AG04449 (cell line): ENCODE measurements around the gene SUSD1.

ENCODE experiments used
- CTCF ChIA-PET: fragments of 350-600 bp; formaldehyde crosslinking; extraction: SDS; loops from one replicate; lab custom pipeline; 2021; ENCODE audit warnings: antibody characterized with exemption; lab: Yijun Ruan, JAX
- POLR2A ChIA-PET: fragments of 400-600, 350-600 bp; formaldehyde crosslinking; extraction: SDS; loops from one replicate; lab custom pipeline; 2020; ENCODE audit warnings: antibody characterized with exemption, inconsistent platforms; lab: Yijun Ruan, JAX
- DNase-seq: peaks from one replicate; pipeline ENCODE4 v3.0.0-alpha.2; 2010; ENCODE audit warnings: low read depth, low spot score
- H3K4me3 ChIP-seq: 2 replicates; pipeline ENCODE4 v1.5.1; 2011; ENCODE audit warnings: low read depth, mild to moderate bottlenecking, control low read depth, low read length
- TF ChIP-seq, protein P1 (sequence below): IDR thresholded peaks from one replicate; pipeline ENCODE4 v1.5.1; 2011; ENCODE audit warnings: mild to moderate bottlenecking, moderate library complexity, low read length, control low read depth, inconsistent platforms; ENCODE audit not compliant: insufficient read depth; ENCODE audit errors: missing control alignments

Gene SUSD1

DNA sequence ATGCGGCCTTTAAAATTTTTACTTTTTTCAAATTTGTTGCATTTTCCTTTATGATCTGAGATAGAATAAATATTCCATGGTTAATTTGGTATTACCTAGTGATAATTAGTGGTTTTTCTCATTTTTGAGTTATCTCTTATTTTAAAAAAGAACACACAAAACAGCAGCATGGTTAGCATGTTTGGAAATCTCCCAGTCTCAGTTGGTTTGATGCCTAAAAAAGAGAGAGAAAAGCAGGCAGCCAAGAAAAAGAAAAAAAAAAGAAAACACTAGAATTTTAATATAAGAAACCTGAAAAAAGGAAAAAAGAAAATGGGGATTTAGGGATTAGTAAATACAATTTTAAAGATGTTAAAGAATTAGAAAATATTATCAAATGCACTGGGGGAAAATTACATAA lies 15.3 kb downstream of the SUSD1 start:
- TF ChIP-seq, protein P1, sequence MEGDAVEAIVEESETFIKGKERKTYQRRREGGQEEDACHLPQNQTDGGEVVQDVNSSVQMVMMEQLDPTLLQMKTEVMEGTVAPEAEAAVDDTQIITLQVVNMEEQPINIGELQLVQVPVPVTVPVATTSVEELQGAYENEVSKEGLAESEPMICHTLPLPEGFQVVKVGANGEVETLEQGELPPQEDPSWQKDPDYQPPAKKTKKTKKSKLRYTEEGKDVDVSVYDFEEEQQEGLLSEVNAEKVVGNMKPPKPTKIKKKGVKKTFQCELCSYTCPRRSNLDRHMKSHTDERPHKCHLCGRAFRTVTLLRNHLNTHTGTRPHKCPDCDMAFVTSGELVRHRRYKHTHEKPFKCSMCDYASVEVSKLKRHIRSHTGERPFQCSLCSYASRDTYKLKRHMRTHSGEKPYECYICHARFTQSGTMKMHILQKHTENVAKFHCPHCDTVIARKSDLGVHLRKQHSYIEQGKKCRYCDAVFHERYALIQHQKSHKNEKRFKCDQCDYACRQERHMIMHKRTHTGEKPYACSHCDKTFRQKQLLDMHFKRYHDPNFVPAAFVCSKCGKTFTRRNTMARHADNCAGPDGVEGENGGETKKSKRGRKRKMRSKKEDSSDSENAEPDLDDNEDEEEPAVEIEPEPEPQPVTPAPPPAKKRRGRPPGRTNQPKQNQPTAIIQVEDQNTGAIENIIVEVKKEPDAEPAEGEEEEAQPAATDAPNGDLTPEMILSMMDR = no peak
- H3K4me3 ChIP-seq = no peak overlapping the region
- ChIA-PET CTCF (no interaction called here), POLR2A (no interaction called here)
- no peak for DNase-seq

DNA sequence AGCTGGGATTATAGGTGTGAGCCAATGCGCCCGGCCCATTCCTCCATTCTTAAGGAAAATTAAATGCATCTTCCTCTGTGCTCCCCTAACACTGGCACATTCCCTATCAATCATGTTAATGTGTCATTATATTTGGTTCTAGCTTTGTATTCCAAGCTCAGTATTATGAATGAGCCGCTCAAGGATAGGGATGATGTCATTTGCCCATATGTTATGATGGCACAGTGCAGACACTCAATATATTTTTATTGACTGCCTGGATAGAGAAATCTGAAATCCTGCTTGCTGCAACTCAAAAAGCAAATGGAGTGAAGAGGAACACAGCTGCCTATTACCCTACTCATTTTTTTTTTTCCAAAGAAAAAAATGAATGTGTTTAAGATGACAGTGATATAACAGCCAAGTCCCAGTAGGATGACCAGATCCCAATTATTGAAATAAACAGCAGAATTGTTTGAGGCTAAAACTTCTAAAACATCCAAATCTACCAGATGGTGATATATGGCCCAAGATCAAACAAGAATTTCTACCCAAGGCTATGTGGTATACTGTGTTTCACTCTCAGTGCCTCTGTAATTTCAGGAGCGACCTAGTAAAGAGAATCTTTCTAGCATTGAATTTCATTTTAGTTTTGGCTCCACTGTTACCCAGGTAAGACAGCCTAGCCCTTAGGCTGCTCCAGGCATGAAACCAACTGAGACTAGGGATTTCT lies 16.3 kb downstream of the SUSD1 start:
- ChIA-PET CTCF (no interaction called here), POLR2A (no interaction called here)
- no peak overlapping the region for H3K4me3 ChIP-seq
- DNase-seq = no peak
- TF ChIP-seq, protein P1 = no peak

DNA sequence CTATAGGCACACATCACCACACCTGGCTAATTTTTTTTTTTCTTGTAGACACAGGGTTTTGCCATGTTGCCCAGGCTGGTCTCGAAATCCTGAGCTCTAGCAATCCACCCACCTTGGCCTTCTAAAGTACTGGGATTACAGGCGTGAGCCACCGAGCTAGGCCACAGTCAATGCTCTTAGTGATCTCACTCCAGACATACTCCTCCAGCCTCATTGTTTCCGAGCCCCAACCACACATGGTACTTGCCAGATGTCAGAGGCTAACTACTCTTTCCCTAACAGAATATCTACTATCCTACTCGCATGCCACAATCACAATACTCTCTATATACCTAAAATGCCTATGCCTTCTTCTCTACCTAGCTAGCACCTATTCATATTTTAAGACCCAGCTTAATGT lies 17.1 kb downstream of the SUSD1 start:
- TF ChIP-seq, protein P1 = no peak
- CTCF ChIA-PET = no interaction called here
- DNase-seq = no peak

DNA sequence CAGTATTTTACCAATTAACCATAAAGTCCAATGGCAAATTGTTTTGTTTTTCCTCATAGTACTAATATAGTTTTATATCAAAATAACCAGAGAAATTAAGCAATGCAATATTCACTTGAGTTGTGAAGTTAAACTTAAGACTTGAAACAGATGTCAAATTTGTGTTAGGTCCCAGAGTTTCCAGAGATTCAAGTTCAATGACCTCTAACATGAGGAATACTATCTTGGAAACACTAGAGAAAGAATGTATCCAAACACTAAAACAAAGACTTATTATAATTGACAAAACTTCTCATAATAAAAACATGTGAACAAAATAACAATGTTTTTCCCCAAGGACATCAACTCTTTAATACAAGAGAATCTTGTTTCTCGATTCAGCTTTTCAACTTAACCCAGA lies 18.0 kb downstream of the SUSD1 start:
- ChIA-PET CTCF (no interaction called here), POLR2A (no interaction called here)
- DNase-seq = no peak
- H3K4me3 ChIP-seq = no peak overlapping the region
- TF ChIP-seq, protein P1 = no peak

More for the DNA sequence above, 17.1 kb downstream of the SUSD1 start:
- POLR2A ChIA-PET = no interaction called here
- no peak overlapping the region for H3K4me3 ChIP-seq

DNA sequence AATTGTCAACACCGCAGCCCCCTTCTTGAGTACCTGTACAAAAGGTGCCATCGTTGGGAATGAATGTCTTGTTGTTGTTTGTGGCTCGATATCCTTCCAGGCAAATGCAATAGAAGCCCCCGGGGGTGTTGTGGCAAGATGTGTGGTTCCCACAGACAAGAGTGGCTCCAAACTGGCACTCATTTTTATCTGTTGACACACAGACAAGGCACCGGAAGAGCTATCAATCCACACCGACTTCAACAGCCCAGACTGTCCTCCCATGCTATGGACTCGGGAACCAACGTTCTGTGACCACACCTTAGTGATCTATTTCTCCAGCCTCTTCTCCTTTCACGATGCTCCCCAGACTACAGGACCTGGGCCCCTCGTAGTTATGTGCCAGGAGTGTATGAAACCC lies 25.9 kb downstream of the SUSD1 start:
- TF ChIP-seq, protein P1 = no peak
- ChIA-PET CTCF (interaction anchor here (0.6 kb wide), 1 partner anchor 186 kb away, joined by 3 read pairs; no protein-coding TSS in a partner anchor), POLR2A (no interaction called here)
- H3K4me3 ChIP-seq = no peak overlapping the region
- DNase-seq = no peak

DNA sequence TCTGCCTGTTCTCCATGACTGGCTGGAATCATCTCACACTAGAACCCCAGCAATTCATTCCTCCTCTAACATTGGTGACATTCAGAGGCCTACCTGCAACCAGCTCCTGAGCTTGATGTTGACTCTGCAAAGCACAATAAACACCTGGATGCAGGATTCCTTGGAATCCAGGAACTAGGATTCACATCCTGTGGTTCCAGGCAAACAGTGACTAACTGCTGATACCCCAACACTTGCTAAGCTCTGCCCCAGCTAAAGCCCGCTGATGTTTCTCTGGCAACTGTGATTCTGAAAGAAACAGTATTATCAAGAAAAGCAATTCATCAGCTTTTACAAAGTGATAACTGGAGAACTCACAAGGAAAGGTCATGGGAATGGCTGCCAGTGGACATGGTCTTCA lies 29.2 kb downstream of the SUSD1 start:
- CTCF ChIA-PET = interaction anchor here (1.1 to 2.0 kb wide), 3 partner anchors 10 to 215 kb away, joined by 3 to 7 read pairs (median 4); no protein-coding TSS in a partner anchor
- H3K4me3 ChIP-seq = no peak overlapping the region
- DNase-seq = no peak
- POLR2A ChIA-PET = no interaction called here
- TF ChIP-seq, protein P1 = no peak
